Tongue (tissue), 2 donors: ENCODE data around the gene SH3BGRL2. TPM values are rescaled to one million over a fixed set of nuclear protein-coding genes. Genes with fewer than 3 reads are reported as not detected.
"Not testable (repeated sequence)": the region's sequence is repeated elsewhere in the genome, so short reads cannot be mapped to it uniquely, and the experiment has no call there.

Experiments
- DNase-seq: peaks from one replicate; pipeline ENCODE4 v3.0.0-alpha.2; 2015
- total RNA-seq: library from RNA; depleted of rRNA; stranded (reverse); fragments of >200 nt; gene quantifications from one replicate; pipeline ENCODE4 v1.2.3, GENCODE V29; 2014

The SH3BGRL2 gene
- total RNA-seq, 1 donor from 2014 or later = 30.8 TPM

DNA sequence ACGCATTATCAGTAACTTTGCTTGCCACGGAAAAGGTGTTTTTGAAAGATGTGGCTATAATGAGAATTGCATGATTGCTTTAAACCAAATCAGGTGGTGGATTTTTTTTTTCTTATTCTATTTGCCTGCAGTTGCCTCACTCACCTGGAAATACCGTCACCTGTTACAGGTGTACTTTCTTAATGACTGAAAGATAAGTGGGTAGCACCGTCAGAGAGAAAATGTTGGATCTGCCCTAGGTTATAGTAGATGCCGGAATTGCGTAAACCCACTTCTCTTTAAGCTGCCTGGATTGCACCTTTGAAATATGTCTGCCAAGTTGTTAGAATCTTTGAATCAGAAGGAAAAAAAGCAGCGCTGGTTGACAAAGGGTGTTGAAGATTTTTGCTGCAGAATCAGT, 68.5 kb downstream of the SH3BGRL2 start:
- DNase-seq = no peak

DNA sequence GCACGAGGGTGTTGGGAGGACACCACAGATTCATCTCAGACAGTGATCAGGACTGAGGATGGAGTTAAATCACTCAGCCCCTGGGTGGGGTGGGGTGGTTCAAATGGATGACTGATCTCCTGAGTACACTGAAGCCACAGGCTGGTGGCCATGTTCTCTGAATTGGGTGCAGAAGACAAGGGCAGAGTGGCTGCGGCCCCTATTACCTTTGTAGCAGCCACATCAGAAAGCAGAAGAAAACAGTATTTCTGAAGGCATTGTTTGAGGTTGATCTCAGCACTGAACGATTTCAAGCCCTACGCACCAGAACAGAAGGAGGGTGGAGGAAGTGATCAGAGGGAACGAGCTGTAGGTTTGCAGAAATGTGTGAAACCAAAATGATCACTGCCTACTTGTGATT, 71.6 kb downstream of the SH3BGRL2 start:
- no peak for DNase-seq

DNA sequence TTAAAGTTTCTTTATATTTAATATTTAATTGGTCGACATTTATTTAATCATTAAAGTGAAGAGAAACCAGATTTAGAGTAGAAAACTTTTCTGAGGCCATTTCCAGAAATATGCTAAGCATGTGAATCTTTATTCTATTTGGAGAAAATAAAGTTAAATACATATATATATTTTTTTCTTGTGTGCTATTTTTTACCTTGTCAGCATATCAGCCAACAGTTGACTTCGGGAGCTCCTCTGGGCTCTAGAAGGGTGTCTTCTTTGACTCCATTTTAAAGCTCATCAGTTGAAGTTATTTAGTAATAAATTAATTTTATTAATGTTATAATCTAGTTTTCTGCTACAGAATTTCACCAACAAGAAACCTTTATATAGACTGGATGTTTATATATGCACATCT, 73.1 kb downstream of the SH3BGRL2 start:
- DNase-seq = no peak

DNA sequence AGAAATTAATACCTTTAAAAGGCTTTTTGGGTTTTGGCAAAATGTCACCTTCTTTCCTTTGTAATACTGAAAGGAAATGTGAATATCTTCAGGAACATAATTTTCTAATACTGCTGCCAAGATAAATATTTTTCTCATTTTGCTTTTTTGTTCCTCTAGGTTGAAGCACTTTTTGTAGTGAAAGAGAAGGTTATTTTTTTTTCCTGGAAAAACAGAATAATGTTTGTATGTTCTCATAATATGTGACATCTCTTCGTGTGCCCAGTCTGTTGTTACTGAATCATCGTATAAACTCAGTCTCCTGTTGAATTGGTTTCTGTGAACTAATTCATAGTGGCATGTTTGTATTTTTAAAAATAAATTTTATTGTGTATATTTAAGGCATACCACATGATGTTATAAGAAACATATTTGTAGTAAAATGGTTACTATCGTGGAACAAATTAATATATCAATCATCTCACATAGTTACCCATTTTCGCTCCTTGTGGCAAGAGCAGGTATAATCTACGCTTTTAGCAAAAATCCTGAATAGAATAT, 74.4 kb downstream of the SH3BGRL2 start:
- DNase-seq = no peak

DNA sequence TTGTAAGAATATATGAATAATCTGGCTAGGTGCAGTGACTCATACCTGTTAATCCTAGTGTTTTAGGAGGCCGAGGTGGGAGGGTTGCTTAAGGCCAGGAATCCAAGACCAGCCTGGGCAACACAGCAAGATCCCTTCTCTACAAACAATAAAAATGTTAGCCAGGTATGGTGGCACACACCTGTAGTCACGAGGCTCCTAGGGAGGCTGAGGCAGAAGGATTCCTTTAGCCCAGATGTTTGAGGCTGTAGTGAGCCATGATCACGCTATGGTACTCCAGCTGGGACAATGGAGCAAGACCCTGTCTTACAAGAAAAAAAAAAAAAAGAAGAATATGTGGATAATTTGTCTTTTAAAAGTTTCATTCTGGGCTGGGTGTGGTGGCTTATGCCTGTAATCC, 75.4 kb downstream of the SH3BGRL2 start:
- no peak for DNase-seq

DNA sequence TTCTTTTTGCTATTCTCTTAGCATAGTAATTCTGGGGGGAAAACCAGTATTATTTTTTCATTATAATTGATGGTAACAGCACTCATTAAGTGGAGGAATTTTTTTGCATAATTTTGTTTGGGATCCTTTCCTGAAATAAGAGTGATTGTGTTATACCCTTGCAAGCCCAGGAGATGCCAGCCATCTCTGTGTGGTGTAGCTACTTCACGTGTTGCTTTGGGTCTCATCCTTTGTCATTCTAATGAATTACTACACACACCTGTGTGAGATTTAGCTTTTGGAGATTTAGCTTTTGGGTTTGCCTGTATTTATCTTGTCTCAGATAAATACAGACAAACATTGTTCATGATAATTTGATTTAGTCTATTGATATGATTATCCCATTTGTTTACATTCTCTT, 76.5 kb downstream of the SH3BGRL2 start:
- DNase-seq = no peak

DNA sequence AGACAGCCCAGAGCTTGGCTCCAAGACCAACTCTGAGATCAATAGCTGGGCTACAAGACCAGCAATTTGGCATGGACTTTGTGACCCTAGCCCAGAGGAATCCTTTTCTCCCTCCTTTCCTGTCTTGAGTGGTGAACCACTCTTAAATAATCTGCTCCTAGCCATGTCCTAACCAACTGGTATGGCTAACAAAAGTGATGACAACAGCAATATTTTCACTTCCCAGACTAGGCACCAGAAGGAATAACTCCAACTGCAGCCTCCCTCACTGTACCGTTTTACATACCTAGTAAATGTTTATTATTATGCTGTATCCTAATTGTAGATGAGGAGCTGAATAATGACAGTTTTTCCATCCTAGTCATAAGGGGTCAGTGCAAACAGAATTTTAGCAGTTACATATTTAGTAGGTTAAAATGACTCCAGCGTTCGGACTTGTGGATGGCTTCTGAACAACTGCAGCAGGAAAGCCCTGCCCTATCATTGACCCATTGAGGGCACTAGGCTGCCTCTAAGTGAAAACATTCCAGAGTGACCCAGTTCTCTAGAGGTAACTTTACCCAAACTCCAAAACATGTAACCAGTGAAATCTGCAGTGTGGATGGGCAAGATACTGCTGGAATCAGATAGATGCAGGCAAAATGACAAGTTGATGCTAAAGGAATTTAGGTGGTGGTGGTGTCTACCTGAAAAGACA, 77.1 kb downstream of the SH3BGRL2 start:
- no peak for DNase-seq

DNA sequence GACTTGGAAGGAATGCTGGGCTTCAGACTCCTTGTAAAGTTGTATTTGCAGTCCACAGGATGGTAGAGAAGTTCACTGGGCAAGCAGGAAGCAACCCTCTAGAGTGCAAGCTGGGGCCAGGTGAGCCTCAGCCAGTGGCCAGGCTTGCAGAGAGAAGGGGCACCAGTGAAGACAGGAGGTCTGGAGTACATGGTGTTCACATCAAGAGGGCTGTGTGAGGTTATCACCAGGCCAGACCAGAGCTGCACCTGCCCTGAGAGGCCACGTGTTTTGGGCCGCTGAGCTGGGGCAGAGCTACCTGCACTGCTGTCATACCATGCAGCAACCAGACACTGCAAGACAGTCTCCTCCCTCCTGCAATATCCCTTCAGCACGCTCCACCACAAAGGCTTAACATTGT, 79.0 kb downstream of the SH3BGRL2 start:
- DNase-seq = no peak

DNA sequence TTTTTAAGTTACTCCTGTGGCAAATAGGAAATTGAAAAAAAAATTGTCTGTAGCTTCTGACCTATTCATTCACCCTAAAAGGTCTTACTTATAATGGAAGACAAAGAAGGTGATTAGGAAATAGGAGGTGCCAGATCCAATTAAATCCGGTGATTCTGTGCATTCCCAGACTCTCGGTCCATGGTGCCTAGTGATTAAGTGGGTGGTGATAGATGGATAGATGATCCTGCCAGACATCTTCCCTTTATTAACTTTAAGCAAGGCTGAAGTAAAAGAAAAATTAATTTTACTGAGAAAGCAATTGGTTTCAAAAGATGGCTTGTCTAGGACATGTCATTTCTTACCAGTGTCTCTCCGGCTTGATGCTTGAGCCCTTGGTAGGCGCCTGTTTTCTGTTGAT, 80.0 kb downstream of the SH3BGRL2 start:
- no peak for DNase-seq

DNA sequence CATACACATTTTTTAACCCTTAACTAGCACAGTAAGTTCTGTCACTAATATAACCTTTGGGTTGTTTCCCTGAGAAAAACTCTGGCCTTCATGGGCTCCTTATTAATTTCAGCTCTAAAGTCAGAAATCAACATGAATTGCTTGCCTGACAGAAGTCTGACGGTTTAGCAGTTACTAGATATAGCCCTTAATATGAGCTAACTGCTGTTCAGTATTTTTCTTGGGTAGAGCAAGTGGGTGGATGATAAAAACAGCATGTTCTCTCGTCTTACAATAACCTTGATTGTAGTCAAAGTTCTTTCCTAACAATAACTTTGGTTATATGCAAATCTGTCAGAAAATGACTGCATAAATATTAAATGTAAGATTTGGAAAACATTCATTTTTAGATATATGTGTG, 81.0 kb downstream of the SH3BGRL2 start:
- no peak for DNase-seq

DNA sequence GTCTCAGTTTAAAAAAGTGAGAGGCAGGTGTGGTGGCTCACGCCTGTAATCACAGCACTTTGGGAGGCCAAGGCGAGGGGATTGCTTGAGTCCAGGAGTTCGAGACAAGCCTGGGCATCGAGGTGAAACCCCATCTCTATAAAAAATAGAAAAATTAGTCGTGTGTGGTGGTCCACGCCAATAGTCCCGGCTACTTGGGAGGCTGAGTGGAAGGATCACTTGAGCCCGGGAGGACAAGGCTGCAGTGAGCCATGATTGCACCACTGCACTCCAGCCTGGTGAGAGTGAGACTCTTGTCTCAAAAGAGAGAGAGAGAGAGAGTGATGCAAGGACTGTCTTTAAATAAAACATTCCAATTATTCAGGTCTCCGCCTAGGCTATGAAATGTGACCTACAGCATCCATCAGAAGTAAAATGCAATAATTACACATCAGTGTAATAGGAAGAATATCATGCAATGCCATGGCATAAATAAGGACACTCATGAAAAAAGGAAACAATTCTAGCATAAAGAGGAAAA, 81.5 kb downstream of the SH3BGRL2 start:
- no peak for DNase-seq

DNA sequence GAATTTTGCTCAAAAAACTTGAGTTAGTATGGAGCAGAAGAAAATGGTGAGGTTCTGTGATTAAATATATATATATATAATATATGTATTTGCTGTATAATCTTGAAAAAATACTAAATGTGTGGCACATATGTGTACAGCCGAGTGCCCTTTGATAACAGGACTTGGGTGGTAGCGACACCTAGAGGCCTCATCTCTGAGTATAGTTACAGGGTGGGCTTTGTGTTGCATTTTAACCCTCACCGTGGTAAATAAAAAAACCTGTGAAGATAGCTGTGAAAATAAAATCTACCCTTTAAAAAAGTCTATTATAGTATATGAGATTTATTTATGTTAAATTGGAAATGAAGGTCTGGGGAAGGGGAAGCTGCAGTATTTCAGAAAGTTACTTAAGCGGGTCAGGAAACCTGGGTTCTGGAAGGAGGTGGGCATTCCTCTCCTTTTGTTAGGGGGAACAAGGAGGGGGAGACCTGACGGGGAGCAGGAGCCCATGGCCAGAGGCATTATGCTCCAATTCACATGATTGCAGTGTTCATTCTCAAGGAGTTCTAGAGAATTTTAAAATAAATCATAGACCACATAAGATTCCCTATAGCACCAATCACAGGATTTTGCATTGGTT, 82.7 kb downstream of the SH3BGRL2 start:
- peak; percentile 66 for DNase-seq

DNA sequence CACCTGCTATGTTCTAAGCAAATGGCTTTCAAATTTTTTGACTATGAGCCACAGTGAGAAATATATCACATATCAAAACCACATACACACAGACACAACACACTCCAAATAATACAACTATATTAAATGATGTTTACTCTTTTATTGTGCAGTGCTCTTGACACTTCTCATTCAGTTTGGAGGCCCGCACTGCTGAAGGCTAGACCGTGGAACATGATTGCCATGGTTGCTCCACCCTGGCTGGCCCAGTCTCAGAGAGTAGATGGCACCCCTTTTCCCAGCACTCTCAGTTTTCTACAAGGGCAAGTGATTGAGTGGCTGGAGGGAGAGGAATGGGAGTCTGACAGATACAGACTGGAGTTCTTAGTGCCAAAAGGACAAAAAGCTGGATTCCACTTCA, 86.9 kb downstream of the SH3BGRL2 start:
- DNase-seq = no peak

DNA sequence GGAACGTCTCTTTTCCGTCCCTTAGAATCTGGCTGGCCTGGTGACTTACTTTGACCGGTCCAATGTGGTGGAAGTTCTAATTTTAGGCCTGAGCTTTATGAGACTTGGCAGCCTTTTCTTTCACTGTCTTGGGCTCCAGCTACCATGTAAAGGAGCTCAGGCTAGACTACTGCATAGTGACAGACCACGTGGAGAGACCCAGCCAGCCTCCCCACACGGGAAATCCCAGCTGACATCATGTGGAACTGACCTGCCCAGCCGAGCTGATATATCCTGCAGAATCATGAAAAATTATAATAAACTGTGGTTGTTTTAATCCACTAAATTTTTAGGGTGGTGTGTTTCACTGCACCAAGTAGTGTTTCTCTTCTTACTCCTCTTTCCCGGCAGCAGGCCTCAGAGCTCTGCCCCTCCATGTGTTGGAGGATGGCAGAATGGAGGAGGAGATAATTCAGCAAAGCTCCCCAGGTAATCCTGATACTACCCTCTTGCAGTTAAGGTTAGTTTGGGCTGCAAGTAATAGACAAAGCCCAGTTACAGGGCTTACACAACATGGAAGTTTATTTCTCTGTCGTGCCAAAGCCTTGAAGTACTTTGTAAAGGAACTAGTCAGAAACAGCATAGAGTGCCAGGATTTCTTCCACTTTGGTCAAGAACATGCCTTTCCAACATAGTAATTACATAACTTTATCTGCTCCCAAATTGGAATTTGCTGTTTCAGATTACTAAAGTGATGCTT, 87.5 kb downstream of the SH3BGRL2 start:
- DNase-seq = no peak

DNA sequence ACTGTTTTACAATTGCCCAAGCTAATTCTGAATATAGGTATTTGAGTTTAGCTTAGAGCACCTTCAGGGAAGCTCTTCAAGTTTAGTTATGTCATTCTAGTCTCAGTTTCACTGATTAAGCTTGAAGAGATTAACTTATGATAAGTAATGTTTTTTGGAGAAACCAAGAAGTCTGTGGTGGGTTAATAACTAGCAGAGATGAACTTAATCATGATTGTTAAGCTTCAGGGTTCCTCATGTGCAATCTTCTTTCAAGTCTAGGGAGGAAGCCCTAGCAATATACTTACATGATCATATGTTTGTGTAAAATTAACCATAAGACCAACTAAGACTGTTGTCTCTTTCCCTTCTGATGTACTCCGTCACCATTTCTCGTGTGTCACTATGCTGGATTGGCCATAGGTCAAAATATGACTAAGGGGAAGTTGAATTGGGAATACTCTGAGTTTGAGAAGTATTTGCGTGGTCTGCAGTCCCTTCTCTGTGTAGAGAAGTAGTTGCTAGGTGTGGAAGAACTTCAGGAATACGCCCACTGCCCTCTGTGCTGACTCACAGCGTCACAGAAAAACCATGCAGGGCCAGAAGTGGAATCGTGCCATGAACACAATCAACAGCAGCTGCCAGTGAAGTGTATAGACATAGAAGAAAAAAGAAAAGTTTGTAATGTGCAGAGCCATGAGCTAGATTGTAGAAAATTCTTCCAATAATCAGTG, 88.3 kb downstream of the SH3BGRL2 start:
- no peak for DNase-seq

DNA sequence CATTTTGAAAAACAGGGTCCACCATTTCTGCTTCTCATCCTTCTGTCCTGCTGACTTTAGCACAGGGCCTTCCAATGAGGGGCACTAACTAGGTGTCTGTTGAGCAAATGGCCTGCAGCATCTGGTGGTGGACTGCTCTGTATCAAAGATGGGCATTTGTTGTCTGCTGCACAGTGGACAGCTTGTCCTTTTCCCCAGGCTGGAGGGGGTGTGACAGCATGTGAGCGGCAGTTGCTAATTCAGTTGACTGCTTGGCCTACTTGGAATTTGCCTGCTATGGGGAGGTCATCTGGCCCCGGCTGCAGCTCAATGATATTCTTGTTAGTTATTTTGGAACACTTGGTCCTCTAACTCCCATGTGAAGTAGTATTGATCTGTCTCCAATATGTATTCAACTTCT, 93.7 kb downstream of the SH3BGRL2 start:
- DNase-seq = no peak

DNA sequence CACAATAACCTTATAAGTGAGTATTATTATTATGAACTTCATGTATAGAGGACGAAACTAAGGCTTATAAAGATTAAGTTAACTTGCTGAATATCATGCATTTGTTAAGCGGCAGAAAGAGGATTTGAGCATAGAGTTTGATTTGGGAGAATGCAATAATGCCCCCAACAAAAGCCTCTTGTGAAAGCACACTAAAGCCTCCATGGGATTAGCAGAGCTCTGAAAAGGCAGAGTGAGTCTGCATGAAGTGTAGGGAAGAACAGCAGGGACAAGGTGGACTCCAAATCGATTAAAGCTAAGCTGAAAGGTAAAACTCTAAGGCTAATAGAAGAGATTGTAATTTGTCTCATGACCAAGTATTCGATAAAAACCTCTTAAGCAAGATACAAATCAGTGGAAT, 100.3 kb downstream of the SH3BGRL2 start:
- DNase-seq = no peak

DNA sequence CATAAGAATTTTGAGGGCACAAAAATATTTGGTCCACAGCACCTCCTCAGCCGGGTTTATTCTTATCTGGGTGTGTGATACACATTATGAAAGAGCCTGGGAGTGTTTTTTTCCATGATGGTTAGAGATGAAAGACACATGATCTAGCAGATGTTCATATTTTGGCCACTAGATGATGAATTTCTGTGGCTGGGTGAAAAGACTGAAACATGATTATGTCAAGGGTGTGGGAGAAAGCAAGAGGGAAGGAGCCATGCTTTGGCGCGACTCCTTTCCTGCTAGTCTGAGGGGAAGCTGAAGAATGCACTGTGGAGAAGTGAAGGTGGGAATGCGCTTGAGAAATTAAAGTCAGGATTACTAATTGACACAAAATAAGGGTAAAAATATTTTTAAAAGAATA, 102.3 kb downstream of the SH3BGRL2 start:
- DNase-seq = no peak

DNA sequence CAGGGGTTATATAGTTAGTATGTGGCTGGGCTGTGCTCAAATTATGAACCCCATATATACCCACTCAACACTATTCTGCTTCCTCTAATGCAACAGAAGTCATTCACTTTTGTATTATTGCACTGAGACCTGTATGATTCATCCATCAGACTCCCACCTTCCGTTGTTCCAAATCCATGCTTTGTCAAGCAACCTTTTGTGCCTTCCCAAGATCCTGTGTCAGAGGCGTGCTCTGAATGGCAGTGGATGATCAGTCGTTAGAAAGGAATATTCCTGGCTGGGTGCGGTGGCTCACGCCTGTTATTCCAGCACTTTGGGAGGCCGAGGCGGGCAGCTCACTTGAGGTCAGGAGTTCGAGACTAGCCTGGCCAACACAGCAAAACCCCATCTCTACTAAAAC, 103.2 kb downstream of the SH3BGRL2 start:
- DNase-seq = no peak

DNA sequence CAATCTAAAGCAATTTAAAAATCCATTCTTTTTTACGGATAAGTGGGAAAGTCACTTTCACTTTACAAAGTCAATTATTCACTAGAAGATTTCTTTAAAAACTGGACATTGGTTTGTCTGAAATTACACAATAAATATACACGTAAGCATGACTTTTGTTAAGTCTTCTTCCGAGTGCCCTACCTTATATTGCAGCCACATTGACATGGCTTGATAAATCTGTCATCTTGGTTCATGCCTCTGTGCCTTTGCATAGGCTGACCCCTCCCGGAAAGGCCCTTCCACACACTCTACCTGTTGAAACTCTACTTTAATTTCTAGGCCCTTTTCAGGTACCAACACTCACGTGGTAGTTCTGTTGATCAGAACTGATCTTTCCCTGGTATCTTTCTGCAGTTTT, 104.1 kb downstream of the SH3BGRL2 start:
- DNase-seq = no peak

DNA sequence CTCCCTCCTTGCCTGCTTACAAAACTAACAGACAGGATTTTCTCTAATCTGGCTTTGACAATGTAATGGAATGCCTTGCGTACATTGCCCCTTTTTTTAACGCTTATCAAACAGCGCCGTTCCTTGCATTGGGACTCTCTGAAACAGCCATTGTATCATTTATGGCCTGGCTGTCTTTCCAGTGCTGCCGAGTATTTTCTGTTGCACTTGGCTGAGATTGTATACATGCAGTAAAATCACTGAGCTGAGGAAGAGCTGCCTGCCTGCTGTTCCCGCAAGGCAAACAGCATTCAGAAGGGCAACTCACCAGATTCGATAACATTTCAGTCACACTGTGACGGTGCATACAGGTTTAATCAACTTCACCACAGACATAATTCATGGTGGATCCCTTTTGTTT, 106.0 kb downstream of the SH3BGRL2 start:
- DNase-seq = no peak

DNA sequence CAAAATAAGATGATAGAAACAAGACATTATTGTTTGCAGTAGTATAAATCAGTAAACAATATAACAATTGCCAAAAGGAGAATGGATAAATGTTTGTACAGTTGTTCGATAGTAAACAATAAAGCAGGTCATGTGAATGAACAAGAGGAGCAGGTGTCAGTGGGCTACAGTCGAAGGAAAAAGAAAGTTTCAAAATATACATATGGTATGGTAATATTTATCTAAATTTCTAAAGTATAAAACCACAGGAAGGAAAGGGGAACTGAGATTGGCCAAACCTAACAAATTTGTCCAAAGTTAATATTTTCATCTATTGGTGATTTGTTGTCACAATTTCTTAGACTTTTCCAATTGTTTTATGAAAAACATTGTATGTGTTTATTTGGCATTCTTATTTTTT, 110.9 kb downstream of the SH3BGRL2 start:
- no peak for DNase-seq

DNA sequence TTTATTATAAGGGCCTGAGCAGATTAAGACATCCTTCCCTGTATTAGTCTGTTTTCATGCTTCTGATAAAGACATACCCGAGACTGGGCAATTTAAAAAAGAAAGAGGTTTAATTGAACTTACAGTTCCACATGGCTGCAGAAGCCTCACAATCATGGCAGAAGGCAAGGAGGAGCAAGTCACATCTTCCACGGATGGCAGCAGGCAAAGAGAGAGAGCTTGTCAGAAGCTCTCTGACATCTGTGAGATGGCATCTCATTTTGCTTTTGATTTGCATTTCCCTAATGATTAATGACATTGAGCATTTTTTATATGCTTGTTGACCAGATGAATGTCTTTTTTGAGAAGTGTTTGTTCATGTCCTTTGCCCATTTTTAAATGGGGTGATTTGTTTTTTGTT, 114.2 kb downstream of the SH3BGRL2 start:
- not testable (repeated sequence) for DNase-seq
